HG02763 (cell line): ENCODE measurements around the gene PHPT1.
"Not testable (repeated sequence)": the region's sequence is repeated elsewhere in the genome, so short reads cannot be mapped to it uniquely, and the experiment has no call there.

Experiments
- ATAC-seq: cut with Tn5 transposase; IDR thresholded peaks from one replicate; pipeline ENCODE4 v1.9.1; 2021; ENCODE audit warnings: mild to moderate bottlenecking, moderate library complexity; ENCODE audit not compliant: unreplicated experiment

PHPT1 gene

GRCh38 chr9:136858844-136859757, 9.9 kb downstream of the PHPT1 start:
- no peak for ATAC-seq

GRCh38 chr9:136860529-136860928, 11.3 kb downstream of the PHPT1 start:
- ATAC-seq, result no peak

GRCh38 chr9:136860933-136861873, 12.0 kb downstream of the PHPT1 start:
- no peak for ATAC-seq

- no peak for ATAC-seq
These were observed 12.8 kb downstream of the PHPT1 start for GRCh38 chr9:136861874-136862457.

- ATAC-seq, result no peak
These were observed 13.8 kb downstream of the PHPT1 start for GRCh38 chr9:136862849-136863622.

- ATAC-seq, result no peak
These were observed 14.5 kb downstream of the PHPT1 start for GRCh38 chr9:136863623-136864273.

- ATAC-seq, result no peak
These were observed 16.0 kb downstream of the PHPT1 start for GRCh38 chr9:136865041-136865767.

- no peak for ATAC-seq
These were observed 16.5 kb downstream of the PHPT1 start for GRCh38 chr9:136865768-136866103.

- ATAC-seq, result not testable (repeated sequence)
These were observed 17.8 kb downstream of the PHPT1 start for GRCh38 chr9:136866898-136867421.

- no peak for ATAC-seq
These were observed 18.3 kb downstream of the PHPT1 start for GRCh38 chr9:136867480-136867879.

GRCh38 chr9:136867917-136868316, 18.7 kb downstream of the PHPT1 start:
- no peak for ATAC-seq

- ATAC-seq, result no peak
These were observed 19.4 kb downstream of the PHPT1 start for GRCh38 chr9:136868644-136869043.

- not testable (repeated sequence) for ATAC-seq
These were observed 20.4 kb downstream of the PHPT1 start for GRCh38 chr9:136869611-136870010.

- no peak for ATAC-seq
These were observed 25.9 kb downstream of the PHPT1 start for GRCh38 chr9:136875155-136875554.

- ATAC-seq, result no peak
These were observed 27.3 kb downstream of the PHPT1 start for GRCh38 chr9:136876476-136876875.

- ATAC-seq, result no peak
These were observed 31.4 kb downstream of the PHPT1 start for GRCh38 chr9:136880651-136881050.

GRCh38 chr9:136881691-136882108, 32.5 kb downstream of the PHPT1 start:
- ATAC-seq, result no peak

GRCh38 chr9:136882109-136882946, 33.1 kb downstream of the PHPT1 start:
- ATAC-seq, result no peak
